CD4-positive, alpha-beta T cell treated with Interleukin-2 at 100 ng/mL for 4 hours (primary cell): ENCODE results near the gene AKR7A2.
A peak's percentile ranks its signal among the peaks of the same experiment; 100 is the strongest.

ENCODE experiments used
- DNase-seq: peaks from one replicate; pipeline ENCODE4 v3.0.0-alpha.2; 2020; ENCODE audit warnings: low spot score

The AKR7A2 gene

GRCh38 chr1:19325368-19325957 lies 13.5 kb upstream of the AKR7A2 start:
- no peak for DNase-seq

- DNase-seq = no peak
Measured at GRCh38 chr1:19324665-19324990, 12.7 kb upstream of the AKR7A2 start.

DNA sequence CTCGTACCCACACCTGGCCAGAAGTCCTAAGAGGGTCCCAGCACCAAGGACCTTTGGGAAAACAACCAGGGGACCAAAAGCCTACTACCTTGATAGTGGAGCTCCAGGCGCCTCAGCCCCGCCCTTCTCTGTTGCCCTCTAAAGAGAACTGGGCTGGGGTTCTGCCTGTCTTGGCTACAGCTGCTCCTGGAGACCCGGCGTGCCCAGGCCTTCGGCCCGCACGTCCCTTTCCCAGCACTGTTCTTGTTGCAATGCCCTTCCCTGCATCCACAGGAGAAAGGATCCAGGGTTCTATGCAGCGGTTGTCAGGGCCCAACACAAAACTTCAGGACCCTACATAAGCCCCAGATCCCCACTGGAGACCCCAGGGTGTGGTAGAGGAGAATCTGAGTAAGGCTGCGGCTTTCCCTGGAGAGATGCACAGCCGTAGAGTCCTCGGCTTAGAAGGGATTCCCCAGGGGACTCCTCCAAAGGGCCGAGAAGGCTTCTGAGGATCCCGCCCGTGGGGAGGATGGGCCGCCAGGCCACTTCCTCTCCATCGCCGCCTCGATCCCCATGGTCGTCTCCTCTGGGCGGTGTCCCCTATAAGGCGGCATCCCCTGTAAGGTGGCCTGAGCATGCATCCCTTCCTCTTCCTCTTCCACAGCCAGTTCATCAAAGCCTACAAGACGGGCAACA lies 12.2 kb upstream of the AKR7A2 start:
- DNase-seq = no peak

DNA sequence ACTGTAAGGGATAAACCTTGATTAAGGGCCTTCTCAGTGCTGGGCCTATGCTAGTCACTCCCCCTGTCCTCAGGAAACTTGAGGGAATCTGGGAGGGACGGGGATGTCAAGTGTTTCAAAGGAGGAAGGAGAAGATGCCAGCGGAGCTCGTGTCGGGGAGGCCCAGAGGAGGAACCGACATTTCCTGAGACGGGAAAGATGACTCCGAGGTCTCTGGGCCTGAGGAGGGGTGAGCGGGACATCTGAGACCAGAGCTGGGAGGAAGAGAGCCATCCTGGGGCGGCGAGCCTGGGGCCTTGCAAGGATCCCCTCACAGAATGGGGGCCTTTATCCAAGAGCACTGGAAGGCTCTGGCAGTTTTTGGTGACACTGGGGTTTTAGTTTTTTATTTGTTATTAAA lies 10.5 kb upstream of the AKR7A2 start:
- no peak for DNase-seq

DNA sequence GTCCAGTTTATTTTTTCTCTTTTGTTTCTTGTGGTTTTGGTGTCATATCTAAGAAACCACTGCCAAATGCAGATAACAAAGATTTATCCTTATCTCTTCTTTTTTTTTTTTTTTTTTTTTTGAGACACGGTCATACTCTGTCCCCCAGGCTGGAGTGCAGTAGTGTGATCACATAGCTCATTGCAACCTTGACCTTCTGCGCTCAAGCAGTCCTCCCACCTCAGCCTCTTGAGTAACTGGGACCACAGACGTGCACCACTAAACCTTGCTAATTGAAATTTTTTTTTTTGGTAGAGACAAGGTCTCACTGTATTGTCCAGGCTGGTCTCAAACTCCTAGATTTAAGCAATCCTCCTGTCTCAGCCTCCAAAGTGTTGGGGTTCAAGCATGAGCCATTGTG lies 9.1 kb upstream of the AKR7A2 start:
- DNase-seq = no peak

DNA sequence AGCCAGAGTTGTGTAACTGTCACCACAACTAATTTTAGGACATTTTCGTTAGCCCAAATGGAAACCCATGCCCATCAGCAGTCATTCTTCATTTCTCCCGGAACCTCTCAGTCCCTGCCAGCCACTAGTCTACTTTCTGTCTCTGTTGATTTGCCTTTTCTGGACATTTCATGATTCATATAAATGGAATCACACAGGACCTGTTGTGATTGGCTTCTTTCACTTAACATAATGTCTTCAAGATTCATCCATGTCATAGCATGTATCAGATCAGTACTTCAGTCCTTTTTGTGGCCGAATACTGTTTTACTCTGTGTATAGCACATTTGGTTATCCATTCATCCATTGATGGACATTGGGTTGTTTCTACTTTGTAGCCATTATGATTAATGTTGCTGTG lies 7.3 kb upstream of the AKR7A2 start:
- no peak for DNase-seq

DNA sequence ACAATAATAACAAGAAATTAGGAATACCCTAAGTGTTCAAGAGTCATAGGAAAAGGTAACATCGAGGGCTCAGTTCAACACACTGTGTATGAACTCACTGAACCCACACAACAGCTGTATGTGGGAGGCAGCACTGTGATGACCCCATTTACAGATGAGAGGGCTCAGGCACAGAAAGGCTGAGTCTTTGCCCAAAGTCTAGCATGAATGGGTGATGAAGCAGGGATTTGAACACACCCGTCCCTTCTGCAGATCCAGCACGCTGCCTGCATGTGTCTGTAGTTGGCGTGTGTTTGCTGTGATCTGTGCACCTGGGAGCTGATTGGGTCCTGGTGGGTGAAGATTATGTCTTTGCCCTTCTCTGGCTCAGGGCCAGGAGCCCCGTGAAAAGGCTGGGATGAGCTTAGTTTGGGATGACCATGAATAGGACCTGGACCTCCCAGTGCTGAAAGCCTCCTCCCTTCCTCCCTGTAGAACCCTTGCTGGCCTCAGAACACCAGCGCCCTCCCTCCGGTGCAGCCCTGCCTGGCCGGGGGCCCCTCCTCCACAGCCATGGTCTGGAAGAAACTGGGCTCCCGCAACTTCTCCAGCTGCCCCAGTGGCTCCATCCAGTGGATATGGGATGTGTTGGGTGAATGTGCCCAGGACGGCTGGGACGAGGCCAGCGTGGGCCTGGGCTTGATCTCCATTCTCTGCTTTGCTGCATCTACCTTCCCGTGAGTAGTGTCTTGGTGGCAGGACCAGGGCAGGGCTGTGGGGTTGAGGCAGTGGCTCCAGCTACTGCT lies 5.4 kb upstream of the AKR7A2 start:
- DNase-seq = no peak

DNA sequence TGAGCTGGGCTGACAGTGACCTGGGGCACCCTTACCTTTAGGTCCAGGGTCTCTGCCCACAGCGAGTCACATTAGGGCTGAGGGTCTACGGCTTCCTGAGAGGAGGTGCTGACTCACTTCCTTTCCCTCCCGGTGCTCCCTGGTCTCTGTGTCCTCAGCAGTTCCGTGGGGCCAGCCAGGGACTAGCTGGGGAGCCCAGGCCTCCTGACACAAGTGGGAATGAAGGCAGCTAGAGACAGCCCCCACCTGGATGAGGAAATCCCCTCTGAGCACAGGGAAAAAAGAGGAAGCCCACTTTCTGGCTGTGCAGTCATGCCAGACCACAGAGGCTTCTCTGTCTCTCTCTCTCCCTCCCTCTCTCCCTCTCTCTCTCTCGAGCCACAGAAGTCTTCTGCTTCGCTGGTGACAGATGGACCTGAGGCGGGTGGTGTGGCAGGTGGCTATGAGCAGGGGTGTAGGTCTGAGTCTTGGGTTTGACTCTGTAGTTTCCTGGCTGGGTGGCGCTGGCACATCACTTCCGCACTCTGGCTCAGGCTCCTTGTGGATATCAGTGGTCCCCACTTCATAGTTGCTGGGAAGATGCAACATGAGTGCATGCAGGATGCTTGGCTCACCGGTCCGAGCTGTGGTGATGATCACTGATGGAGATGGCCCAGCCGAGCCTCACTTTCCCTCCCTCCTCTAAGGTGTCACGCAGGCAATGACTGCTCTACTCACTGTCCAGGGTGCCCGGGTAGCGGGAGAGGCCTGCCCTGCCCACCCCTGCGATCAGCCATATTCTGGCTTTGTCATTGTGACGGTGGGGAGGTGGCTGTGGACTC lies 3.6 kb upstream of the AKR7A2 start:
- no peak for DNase-seq

- DNase-seq = no peak
Measured at GRCh38 chr1:19313961-19314882, 2.3 kb upstream of the AKR7A2 start.

DNA sequence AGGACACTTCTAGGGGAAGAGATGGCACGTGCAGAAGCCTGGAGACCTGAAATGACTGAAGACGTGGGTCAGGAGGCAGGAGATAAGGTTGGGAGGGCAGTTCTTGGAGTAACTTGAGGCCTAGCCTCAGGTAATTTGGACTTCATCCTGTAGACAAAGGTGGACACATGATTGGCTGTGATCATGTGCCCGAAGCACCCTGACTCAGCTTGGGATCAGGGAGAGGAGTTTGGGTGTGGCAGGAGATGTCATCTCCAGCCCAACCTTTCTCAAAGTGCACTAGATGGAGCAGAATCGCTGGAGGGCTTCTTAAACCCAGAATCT lies 1.7 kb upstream of the AKR7A2 start:
- no peak for DNase-seq

DNA sequence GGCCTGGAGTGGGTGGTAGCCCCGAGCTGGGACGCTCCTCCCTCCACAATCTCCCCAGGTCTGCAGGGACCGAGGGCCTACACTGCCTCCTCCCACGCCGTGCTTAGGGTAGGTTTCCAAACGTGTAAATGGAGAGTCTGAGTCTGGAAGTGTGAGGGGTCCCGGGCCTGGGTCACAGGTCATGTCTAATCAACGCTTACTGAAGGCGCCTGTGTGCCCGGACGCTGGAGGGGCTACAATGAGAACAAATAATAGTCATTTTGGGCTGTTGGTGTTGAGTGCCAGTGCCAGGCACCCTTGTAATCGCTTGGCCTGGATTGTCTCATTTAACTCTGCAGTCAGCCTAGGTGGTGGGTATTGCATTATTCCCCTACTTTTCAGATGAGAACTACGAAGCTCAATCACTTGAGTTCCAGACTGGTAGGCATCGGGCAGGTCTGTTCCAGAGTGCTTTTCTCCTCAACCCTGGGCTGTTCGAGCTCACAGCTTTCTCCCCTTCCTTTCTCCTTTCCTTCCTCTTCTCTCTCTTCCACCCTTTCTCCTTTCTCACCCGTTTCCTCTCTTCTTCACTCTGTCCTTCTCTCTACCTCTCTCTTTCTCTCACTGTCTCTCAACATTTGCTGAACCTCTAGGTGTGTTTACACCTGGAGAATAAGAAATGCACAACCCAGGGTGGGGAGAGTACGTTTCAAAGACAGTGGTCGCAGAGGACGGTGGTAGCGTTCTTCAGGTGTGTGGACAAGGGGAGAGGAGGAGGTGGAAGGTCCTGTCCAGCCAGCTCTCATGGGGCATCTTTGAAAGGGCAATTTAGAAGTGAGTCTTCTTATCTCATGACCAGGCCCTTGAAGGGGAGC lies 1.1 kb upstream of the AKR7A2 start:
- peak; percentile 11 for DNase-seq

GRCh38 chr1:19311503-19311930 lies 427 bp downstream of the AKR7A2 start:
- DNase-seq = no peak

GRCh38 chr1:19310720-19311502 lies 1.0 kb downstream of the AKR7A2 start:
- no peak for DNase-seq

DNA sequence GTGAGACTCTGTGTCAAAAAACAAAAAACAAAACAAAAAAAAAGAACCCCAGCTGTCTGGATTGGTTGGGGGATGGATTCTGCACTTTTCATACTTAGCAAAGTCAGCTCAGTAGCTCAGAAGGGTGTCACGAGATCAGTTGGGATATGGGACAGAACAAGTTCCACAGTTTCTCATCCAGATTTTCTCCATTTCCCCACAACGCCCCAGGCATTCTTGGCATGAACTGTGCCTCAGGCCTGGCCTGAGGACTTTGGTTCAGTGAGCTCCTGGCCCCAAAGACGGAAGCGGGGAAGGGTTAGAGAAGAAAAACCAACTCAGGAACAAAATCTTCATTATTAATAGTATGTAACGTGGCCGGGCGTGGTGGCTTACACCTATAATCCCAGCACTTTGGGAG lies 1.9 kb downstream of the AKR7A2 start:
- DNase-seq = no peak

GRCh38 chr1:19309123-19309813 lies 2.7 kb downstream of the AKR7A2 start:
- no peak for DNase-seq

DNA sequence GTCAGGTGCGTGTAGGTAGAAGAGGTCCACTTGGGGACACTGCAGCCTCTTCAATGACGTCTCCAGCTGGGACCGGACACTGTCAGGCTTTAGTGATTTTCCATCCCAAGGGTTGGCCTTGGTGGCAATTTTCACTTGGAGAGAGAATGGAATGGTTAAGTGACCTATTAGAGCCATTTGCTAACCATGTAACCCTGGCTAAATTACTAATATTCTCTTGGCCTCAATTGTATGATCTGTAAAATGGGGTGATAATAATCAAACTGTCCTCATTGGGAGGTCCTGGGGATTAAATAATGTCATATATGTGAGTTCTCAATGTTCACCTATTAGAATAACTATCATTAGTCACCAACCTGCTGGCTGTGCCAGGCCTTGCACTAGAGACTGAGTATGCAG lies 3.4 kb downstream of the AKR7A2 start:
- no peak for DNase-seq

GRCh38 chr1:19307794-19308508 lies 4.0 kb downstream of the AKR7A2 start:
- DNase-seq = no peak

DNA sequence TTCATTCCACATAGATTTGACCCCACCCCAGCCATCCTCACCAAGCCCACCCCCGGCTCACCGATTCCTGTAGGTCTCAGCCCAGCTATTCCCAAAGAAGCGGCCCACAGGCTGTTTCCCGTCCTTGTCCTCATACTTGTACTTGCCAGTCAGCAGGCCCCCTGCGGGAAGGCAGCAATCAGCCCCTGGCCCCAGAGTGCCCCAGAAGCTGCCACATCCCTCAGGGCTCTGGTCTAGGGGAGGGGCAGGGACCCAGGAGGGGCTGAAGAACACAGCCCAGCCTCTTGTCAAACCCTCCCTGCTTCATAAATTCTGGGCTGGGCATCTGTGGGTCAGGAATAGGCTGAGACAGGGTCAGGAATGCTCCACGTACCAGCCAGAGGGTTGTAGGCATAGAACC lies 5.0 kb downstream of the AKR7A2 start:
- DNase-seq = no peak

DNA sequence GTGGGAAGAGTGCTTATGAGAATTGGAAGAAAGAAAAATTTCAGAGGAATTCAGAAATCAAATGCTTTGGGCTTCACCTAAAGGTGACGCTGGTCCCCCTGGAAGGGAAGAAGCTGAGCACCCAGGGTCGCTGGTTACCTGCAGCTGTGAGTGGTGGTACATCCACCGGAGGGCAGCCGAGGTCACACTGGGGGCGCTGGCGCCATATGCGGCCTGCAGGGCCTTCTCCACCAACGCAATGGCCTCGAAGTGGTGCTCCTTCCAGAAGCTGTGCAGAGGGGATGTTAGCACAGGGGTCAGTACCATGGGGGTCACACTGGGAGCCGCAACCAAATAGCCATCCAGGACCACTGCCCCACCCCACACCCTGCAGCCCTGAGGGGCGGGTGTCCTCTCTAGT lies 6.1 kb downstream of the AKR7A2 start:
- no peak for DNase-seq
